UCSD-AML1 (cell line): ENCODE data around the gene COPZ2.
"Not testable (repeated sequence)": the region's sequence is repeated elsewhere in the genome, so short reads cannot be mapped to it uniquely, and the experiment has no call there.

Experiments
- DNase-seq: peaks from one replicate; lab custom pipeline; 2025; ENCODE audit not compliant: unreplicated experiment; lab: John Stamatoyannopoulos, UW

COPZ2 gene

DNA sequence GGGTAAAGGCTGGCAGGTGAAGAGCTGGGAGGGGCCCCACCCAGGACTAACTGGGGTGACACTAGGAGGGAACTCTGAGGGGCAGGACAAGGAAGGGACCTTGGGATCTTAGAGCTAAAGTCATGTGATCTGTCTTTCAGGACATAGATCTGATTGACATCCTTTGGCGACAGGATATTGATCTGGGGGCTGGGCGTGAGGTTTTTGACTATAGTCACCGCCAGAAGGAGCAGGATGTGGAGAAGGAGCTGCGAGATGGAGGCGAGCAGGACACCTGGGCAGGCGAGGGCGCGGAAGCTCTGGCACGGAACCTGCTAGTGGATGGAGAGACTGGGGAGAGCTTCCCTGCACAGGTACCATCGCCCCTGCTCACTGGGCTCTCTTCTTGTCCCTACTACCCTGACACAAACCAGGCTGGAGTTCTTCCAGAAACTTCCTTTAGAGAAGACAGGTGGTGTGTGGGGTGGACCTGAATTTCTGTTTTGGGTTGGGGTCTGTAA, 18.7 kb upstream of the COPZ2 start:
- DNase-seq, result no peak

- peak; percentile 60 for DNase-seq
Measured at GRCh38 chr17:48055531-48056245, 18.1 kb upstream of the COPZ2 start.

GRCh38 chr17:48054238-48055185, 16.9 kb upstream of the COPZ2 start:
- no peak for DNase-seq

DNA sequence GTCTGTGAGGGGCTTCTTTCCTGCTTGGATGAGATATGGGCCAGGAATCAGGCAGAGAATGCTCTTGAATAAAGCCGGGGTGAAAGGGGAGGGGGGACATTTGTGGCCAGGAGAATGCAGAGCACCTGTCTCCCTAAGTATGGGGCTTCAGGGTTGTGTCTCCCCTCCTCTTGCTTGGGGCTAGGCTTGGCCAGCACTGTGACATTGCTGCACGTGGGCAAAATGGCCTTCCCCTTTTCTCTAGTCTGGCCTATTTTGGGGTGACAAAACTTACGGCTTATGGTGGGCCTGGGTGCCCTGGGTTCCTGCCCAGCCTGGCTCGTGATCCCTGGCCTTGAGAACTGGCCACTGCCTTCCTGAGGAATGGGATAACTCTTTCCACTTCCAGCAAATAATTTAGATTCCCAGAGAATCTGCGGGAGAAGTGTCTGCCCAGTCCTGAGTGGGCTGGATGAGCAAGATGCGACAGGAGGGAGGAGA, 16.2 kb upstream of the COPZ2 start:
- no peak for DNase-seq

- peak; percentile 45 for DNase-seq
Measured at GRCh38 chr17:48052956-48053757, 15.6 kb upstream of the COPZ2 start.

GRCh38 chr17:48051706-48052486, 14.3 kb upstream of the COPZ2 start:
- no peak for DNase-seq

DNA sequence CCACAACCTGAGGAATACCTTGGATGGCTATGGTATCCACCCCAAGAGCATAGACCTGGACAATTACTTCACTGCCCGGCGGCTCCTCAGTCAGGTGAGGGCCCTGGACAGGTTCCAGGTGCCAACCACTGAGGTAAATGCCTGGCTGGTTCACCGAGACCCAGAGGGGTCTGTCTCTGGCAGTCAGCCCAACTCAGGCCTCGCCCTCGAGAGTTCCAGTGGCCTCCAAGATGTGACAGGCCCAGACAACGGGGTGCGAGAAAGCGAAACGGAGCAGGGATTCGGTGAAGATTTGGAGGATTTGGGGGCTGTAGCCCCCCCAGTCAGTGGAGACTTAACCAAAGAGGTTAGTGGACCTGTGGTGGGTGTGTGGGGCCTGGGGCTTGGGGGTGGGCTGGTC, 13.7 kb upstream of the COPZ2 start:
- DNase-seq, result no peak

DNA sequence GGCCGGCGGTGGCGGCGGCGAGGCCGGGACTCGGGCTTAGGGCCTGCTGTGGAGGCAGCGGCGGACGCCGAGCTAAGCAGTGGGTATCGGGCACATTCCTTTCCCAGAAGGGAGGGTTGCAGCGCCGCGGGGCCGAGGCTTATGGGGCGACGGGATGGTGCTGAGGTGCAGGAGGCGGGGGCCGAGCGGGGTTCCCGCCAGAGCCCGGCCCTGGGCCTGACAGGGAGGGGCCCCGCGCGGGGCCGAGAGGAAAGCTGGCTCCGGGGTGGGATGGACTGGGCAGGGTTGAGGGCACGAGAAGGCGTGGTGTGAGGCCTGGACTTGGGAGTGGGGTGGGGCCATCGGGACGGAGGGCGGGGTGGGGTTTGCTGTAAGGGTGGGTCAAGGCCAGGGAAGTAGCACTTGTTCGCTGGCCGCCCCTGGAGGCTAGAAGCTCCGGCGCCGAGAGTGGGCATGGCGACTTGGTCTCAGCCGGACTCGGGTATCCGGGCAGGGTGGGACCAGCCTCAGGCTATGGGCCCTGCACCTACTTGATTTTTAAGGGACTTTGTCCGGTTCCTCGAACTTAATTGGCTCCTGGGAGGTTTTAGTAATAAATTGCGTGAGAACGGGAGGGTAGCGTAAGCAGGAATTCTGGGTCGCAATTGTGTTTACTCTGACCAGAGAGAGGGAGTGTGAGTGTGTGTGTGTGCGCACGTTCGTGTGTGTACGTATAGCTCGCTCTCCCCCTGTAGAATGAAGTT, 11.0 kb upstream of the COPZ2 start:
- DNase-seq, result peak; percentile 91

DNA sequence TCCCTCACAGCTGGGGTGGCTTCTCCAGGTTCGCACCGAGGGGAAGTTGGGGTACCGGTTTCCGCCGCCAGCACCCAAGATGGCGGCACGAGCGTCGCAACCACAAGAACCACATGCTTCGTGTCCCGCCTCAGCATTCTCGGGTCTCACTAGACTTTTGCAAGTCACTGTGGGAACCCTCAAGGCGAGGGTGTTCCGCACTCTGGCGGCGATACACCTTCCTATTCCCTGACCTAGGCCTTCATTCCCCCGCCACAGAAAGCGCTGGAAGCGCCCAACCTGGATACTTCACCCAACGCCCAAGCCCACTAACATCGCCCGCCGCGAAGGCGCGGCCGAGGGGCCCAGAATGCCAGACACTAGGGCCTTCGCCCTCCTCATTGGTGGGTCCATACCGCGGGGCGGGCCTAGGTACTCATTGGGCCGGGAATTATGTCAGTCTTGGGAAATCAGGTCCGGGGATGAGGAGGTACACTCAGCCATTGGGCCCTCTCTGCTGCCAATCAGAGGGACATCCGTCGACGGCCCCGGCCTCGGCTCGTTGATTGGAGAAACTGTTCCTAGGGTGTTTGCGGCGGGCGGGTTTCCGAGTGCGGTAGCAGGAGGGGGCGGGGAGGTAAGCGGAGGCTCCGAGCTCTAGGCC, 10.3 kb upstream of the COPZ2 start, which contains the start of gene NFE2L1:
TSS of gene NFE2L1 (plus strand) at position 619 of the 643 bp plus-strand sequence. CDS start 2,760 bp downstream, outside the sequence.
- peak; percentile 99 for DNase-seq

DNA sequence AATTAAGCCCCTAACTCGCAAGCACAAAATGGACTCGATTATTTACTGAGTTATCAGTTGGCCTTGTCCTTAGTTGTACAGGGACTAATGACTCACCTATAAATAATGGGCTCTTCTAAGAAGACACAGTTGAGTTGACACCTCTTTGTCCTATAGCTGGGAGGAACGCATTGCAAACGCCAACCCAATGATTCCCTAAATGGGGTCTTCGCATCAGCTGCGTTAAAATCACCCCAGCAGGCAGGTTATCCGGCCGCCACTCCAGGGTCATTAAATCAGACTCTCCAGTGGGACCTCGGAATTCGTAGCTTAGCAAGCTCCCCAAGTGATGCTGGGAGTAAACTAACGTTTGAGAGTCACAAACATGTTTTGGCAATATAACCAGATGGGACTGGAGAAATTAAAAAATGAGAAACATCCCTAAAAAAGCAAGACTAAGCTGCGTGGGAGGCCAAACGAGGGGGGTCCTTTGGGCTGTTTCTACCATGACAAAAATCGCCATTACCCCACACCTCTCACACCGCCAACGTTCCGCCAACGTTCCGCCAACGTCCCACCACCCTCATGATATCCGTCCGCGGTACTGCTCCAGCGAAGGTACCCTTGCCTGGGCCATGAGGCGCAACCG, 9.6 kb upstream of the COPZ2 start:
- no peak for DNase-seq

- DNase-seq, result no peak
Measured at GRCh38 chr17:48046296-48046695, 8.7 kb upstream of the COPZ2 start.

GRCh38 chr17:48045316-48046001, 7.9 kb upstream of the COPZ2 start:
- no peak for DNase-seq

DNA sequence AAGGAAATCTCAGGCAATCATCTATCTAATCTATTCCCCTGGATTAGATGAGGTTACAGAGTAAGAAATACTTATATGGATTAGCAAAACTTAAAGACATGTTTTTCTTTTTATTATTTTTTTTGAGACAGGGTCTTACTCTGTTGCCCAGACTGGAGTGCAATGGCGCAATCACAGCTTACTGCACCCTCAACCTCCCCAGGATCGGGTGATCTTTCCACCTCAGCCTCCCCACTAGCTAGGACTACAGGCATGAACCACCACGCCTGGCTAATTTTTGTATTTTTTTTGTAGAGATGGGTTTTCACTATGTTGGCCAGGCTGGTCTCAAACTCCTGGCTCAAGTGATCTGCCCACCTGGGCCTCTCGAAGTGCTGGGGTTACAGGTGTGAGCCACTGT, 7.3 kb upstream of the COPZ2 start:
- no peak for DNase-seq

DNA sequence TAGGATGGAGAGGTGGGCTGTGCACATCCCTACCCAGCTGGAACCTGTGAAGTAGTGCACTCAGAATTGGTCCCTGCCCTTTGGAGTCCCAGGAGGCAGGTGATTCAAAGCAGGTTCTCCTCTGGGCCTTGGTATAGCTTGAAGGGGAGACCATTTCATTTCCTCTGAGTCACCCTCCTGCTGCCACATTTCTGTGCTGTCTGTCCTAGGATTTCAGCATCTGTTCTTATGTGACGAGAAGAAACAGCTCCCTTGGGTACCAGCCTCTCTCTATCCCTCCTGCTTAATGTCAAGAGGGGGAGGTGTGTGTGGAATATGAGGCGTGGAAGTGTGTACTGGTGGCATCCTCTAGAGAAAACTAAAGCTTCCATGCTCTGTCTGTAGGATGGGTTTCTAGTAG, 5.6 kb upstream of the COPZ2 start:
- DNase-seq, result no peak

- DNase-seq, result no peak
Measured at GRCh38 chr17:48038687-48039086, 1.1 kb upstream of the COPZ2 start.

- DNase-seq, result peak; percentile 32
Measured at GRCh38 chr17:48037838-48038323, 284 bp upstream of the COPZ2 start.

GRCh38 chr17:48036693-48037035, 933 bp downstream of the COPZ2 start:
- no peak for DNase-seq

- not testable (repeated sequence) for DNase-seq
Measured at GRCh38 chr17:48034734-48035133, 2.9 kb downstream of the COPZ2 start.
